K562 (cell line): ENCODE measurements around the gene GDF7. TPM values are rescaled to one million over a fixed set of nuclear protein-coding genes. Genes with fewer than 3 reads are reported as not detected.
A peak's percentile ranks its signal among the peaks of the same experiment; 100 is the strongest.

Source experiments
- BMI1 ChIP-seq: fragments of 150-350 bp; IDR thresholded peaks from 2 replicates; pipeline ENCODE4 v1.6.1; 2014; ENCODE audit warnings: low read length
- FIP1L1 ChIP-seq: fragments of 200-400 bp; formaldehyde crosslinking; IDR thresholded peaks from 2 replicates; pipeline ENCODE4 v1.6.1; 2018; ENCODE audit warnings: mild to moderate bottlenecking, low read depth, low read length; ENCODE audit not compliant: poor library complexity, severe bottlenecking
- MED1 ChIP-seq: sonication (generic); formaldehyde crosslinking; IDR thresholded peaks from 2 replicates; pipeline ENCODE4 v1.8.1; 2023; ENCODE audit warnings: missing genetic modification reagents, borderline replicate concordance
- MYC ChIP-seq, 2 experiments: fragments of 250-450 bp in 1 of 2; sonication (Bioruptor Pico) in 1 of 2; IDR thresholded peaks; 2 replicates each; pipeline versions ENCODE4 v1.5.1 to v1.6.1; 2012 to 2021; ENCODE audit warnings: low read depth in 2 of 2, borderline replicate concordance in 1 of 2, improper control_type of control experiment in 1 of 2, low read length in 1 of 2, mild to moderate bottlenecking in 1 of 2, moderate library complexity in 1 of 2
- NFATC3 ChIP-seq: fragments of 450-650 bp; IDR thresholded peaks from 2 replicates; pipeline ENCODE4 v1.6.1; 2017; ENCODE audit warnings: mild to moderate bottlenecking
- SMARCA5 ChIP-seq: fragments of 450-650 bp; IDR thresholded peaks from 2 replicates; pipeline ENCODE4 v1.6.1; 2016
- ZNF212 ChIP-seq: fragments of 450-650 bp; formaldehyde crosslinking; IDR thresholded peaks from 2 replicates; pipeline ENCODE4 v1.4.0; 2020; ENCODE audit warnings: mild to moderate bottlenecking
- ZNF263 ChIP-seq: sonication (generic); formaldehyde crosslinking; IDR thresholded peaks from 2 replicates; pipeline ENCODE4 v1.8.0; 2022; ENCODE audit warnings: mild to moderate bottlenecking, missing genetic modification reagents, borderline replicate concordance
- ZNF3 ChIP-seq: fragments of 250-450 bp; sonication (Bioruptor Pico); IDR thresholded peaks from 2 replicates; pipeline ENCODE4 v1.5.0; 2021; ENCODE audit warnings: mild to moderate bottlenecking, moderate library complexity
- ZNF76 ChIP-seq: fragments of 250-450 bp; sonication (Bioruptor Pico); IDR thresholded peaks from 2 replicates; pipeline ENCODE4 v1.4.0; 2020; ENCODE audit warnings: mild to moderate bottlenecking, moderate library complexity, borderline replicate concordance
- polyA plus RNA-seq, 8 experiments: library from polyadenylated mRNA; depleted of rRNA in 4 of 8; stranded (reverse) in 5 of 8; unstranded in 3 of 8; fragments of >200 nt; fragmentation: Nextera tagmentation in 2 of 8; fragmentation: Illumina TruSeq in 1 of 8; extraction: Ambion mirVana in 2 of 8; extraction: Trizol in 1 of 8; gene quantifications; 2 replicates each; pipeline versions ENCODE4 v1.2.1 to v1.2.3, GENCODE V29; 2011 to 2014; ENCODE audit warnings: inconsistent platforms in 1 of 8, missing spikeins in 1 of 8
- total RNA-seq, 7 experiments: library from RNA; depleted of rRNA in 6 of 7; stranded (reverse); fragments of >200 nt in 6 of 7; fragmentation: Illumina TruSeq in 2 of 7; extraction: Trizol in 2 of 7; gene quantifications; 2 replicates each; pipeline versions ENCODE4 v1.2.1 to v1.2.3, GENCODE V29; 2011 to 2021; ENCODE audit warnings: low replicate concordance in 1 of 7
- TF ChIP-seq, protein P1 (sequence below): sonication (generic); formaldehyde crosslinking; IDR thresholded peaks from 2 replicates; pipeline ENCODE4 v1.8.1; 2023; ENCODE audit warnings: mild to moderate bottlenecking, missing genetic modification reagents
- TF ChIP-seq, protein P2 (sequence below), 2 experiments: fragments of 450-650 bp in 1 of 2; sonication (generic) in 1 of 2; formaldehyde crosslinking in 1 of 2; IDR thresholded peaks in 1 of 2; conservative IDR thresholded peaks in 1 of 2; 2 replicates each; pipeline versions ENCODE4 v1.6.1 to v1.8.1; 2016 to 2023; ENCODE audit warnings: mild to moderate bottlenecking in 2 of 2, moderate library complexity in 2 of 2, inconsistent platforms in 1 of 2, missing genetic modification reagents in 1 of 2
- TF ChIP-seq, protein P3 (sequence below): fragments of 250-450 bp; sonication (Bioruptor Pico); IDR thresholded peaks from 2 replicates; pipeline ENCODE4 v1.4.0; 2020; ENCODE audit warnings: mild to moderate bottlenecking, moderate library complexity
- TF ChIP-seq, protein P4 (sequence below): fragments of 450-650 bp; conservative IDR thresholded peaks from 2 replicates; pipeline ENCODE4 v1.6.1; 2016; ENCODE audit warnings: missing genetic modification characterization, low read depth, mild to moderate bottlenecking, missing compliant biosample characterization, moderate library complexity
- TF ChIP-seq, protein P5 (sequence below): sonication (generic); formaldehyde crosslinking; IDR thresholded peaks from 2 replicates; pipeline ENCODE4 v1.8.0; 2022; ENCODE audit warnings: mild to moderate bottlenecking, low read depth, missing genetic modification reagents
- TF ChIP-seq, protein P6 (sequence below): sonication (generic); formaldehyde crosslinking; IDR thresholded peaks from 2 replicates; pipeline ENCODE4 v1.9.0; 2022; ENCODE audit warnings: mild to moderate bottlenecking, missing genetic modification reagents

Gene GDF7
- total and polyA plus RNA-seq, 9 of the 15 experiments (the other 6 are each of a cell fraction or from before 2014, with no cell fraction given) = 0.01 TPM; not detected in 7

DNA sequence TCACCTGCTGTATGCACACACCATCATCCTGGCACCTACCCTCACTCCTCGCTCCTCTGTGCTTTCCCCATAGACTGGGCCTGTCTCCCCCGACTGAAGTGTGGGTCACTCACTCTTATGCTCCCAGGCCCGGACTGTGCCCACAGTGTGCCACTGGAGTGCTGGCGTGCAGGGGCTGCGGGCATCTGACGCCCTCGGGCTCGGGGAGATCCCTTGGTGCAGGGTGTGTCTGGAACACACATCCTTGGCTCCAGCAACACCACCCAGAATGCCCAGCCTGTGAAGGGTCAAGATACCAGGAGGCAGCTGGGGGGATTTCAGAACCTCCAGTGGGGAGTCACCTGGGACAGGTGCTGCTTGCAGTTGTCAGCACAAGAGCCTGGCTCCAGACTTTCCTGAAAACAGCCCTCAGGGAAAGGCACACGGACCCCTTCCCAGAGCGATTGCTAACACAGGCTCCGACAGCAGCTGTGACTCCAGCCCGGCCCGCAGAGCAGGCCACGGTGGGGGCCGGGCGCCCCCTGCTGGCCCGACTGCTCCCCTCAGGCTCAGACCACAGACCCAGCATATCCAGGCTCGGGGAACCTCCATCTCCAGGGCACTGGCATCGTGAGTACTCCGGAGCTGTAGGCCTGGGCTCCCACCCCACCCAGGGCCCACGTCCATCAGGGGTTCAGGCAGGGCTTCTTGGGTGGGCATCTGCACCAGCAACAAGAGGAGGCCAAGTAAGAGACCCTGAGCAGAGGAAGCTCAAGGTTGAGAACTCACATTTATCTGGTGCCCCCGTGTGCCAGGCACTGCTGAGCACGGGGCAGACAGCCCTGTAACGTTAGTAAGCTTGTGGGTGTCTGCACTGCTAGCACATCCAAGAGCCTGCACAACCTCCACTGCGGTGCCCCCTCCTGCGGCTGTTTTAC lies 24.6 kb upstream of the GDF7 start (continued):
- TF ChIP-seq, protein P1, sequence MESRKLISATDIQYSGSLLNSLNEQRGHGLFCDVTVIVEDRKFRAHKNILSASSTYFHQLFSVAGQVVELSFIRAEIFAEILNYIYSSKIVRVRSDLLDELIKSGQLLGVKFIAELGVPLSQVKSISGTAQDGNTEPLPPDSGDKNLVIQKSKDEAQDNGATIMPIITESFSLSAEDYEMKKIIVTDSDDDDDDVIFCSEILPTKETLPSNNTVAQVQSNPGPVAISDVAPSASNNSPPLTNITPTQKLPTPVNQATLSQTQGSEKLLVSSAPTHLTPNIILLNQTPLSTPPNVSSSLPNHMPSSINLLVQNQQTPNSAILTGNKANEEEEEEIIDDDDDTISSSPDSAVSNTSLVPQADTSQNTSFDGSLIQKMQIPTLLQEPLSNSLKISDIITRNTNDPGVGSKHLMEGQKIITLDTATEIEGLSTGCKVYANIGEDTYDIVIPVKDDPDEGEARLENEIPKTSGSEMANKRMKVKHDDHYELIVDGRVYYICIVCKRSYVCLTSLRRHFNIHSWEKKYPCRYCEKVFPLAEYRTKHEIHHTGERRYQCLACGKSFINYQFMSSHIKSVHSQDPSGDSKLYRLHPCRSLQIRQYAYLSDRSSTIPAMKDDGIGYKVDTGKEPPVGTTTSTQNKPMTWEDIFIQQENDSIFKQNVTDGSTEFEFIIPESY (CRISPR knock-in tag) = no peak
- TF ChIP-seq FIP1L1 (no peak), MYC (IDR thresholded peaks at IDR 0.05; ENCODE audit: low read depth, low read length) (0 out of 2 replicates have a peak, but pooled peaks have one; percentile 23), MYC (CRISPR knock-in tag; IDR thresholded peaks at IDR 0.05; ENCODE audit: borderline replicate concordance, low read depth) (no peak), NFATC3 (no peak), ZNF263 (no peak), ZNF3 (no peak), ZNF76 (CRISPR knock-in tag) (no peak), BMI1 (no peak), ZNF212 (CRISPR knock-in tag) (no peak), MED1 (no peak), SMARCA5 (no peak)
- TF ChIP-seq, protein P2, sequence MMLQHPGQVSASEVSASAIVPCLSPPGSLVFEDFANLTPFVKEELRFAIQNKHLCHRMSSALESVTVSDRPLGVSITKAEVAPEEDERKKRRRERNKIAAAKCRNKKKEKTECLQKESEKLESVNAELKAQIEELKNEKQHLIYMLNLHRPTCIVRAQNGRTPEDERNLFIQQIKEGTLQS (IDR thresholded peaks at IDR 0.05) = no peak
- TF ChIP-seq, protein P2 (CRISPR knock-in tag; conservative IDR thresholded peaks at IDR 0.05) = no peak
- TF ChIP-seq, protein P3, sequence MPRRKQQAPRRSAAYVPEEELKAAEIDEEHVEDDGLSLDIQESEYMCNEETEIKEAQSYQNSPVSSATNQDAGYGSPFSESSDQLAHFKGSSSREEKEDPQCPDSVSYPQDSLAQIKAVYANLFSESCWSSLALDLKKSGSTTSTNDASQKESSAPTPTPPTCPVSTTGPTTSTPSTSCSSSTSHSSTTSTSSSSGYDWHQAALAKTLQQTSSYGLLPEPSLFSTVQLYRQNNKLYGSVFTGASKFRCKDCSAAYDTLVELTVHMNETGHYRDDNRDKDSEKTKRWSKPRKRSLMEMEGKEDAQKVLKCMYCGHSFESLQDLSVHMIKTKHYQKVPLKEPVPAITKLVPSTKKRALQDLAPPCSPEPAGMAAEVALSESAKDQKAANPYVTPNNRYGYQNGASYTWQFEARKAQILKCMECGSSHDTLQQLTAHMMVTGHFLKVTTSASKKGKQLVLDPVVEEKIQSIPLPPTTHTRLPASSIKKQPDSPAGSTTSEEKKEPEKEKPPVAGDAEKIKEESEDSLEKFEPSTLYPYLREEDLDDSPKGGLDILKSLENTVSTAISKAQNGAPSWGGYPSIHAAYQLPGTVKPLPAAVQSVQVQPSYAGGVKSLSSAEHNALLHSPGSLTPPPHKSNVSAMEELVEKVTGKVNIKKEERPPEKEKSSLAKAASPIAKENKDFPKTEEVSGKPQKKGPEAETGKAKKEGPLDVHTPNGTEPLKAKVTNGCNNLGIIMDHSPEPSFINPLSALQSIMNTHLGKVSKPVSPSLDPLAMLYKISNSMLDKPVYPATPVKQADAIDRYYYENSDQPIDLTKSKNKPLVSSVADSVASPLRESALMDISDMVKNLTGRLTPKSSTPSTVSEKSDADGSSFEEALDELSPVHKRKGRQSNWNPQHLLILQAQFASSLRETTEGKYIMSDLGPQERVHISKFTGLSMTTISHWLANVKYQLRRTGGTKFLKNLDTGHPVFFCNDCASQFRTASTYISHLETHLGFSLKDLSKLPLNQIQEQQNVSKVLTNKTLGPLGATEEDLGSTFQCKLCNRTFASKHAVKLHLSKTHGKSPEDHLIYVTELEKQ (CRISPR knock-in tag) = no peak
- TF ChIP-seq, protein P4, sequence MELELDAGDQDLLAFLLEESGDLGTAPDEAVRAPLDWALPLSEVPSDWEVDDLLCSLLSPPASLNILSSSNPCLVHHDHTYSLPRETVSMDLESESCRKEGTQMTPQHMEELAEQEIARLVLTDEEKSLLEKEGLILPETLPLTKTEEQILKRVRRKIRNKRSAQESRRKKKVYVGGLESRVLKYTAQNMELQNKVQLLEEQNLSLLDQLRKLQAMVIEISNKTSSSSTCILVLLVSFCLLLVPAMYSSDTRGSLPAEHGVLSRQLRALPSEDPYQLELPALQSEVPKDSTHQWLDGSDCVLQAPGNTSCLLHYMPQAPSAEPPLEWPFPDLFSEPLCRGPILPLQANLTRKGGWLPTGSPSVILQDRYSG = no peak
- TF ChIP-seq, protein P5, sequence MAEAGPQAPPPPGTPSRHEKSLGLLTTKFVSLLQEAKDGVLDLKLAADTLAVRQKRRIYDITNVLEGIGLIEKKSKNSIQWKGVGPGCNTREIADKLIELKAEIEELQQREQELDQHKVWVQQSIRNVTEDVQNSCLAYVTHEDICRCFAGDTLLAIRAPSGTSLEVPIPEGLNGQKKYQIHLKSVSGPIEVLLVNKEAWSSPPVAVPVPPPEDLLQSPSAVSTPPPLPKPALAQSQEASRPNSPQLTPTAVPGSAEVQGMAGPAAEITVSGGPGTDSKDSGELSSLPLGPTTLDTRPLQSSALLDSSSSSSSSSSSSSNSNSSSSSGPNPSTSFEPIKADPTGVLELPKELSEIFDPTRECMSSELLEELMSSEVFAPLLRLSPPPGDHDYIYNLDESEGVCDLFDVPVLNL (CRISPR knock-in tag) = no peak
- TF ChIP-seq, protein P6, sequence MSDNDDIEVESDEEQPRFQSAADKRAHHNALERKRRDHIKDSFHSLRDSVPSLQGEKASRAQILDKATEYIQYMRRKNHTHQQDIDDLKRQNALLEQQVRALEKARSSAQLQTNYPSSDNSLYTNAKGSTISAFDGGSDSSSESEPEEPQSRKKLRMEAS = no peak
